ENCODE data around the gene DLG2. TPM values are rescaled to one million over a fixed set of nuclear protein-coding genes. Genes with fewer than 3 reads are reported as not detected.

The DLG2 gene
- total and polyA plus RNA-seq, 9 of the 15 experiments (the other 6 are each of a cell fraction or from before 2014, with no cell fraction given): 0.52 to 1.6 (median 0.95) TPM

- no peak for DNase-seq (ENCODE audit: extremely low read depth in 1 of 4, low spot score in 3 of 4)
- TF ChIP-seq NFE2L1 (tag; IDR thresholded peaks at IDR 0.05; ENCODE audit: borderline replicate concordance, low read depth): no peak
- no peak for TF ChIP-seq POLR3A (IDR thresholded peaks at IDR 0.05; ENCODE audit: borderline replicate concordance, extremely low read depth, insufficient read depth, insufficient read length)
- no peak for TF ChIP-seq RBM14 (IDR thresholded peaks at IDR 0.05; ENCODE audit: borderline replicate concordance, insufficient read depth, low read depth, low read length)
- TF ChIP-seq SNRNP70 (optimal IDR thresholded peaks at IDR 0.05; ENCODE audit: low read depth, low read length): no peak
- no peak for TF ChIP-seq KLF13 (tag; IDR thresholded peaks at IDR 0.05; ENCODE audit: borderline replicate concordance, low read depth)
- H3K9ac ChIP-seq (ENCODE audit: insufficient read depth in 1 of 2, low read depth in 2 of 2, low read length in 2 of 2): no peak overlapping the region
- H3K9me3 ChIP-seq (replicated peaks; ENCODE audit: control insufficient read depth, insufficient read depth, low read depth, low read length): no peaks in the 10 kb centered on the region
- H3K27ac ChIP-seq (ENCODE audit: extremely low read depth, low read depth, low read length): no peak overlapping the region
- H3K4me1 ChIP-seq (replicated peaks in 1 of 2; ENCODE audit: control insufficient read depth in 2 of 2, insufficient read depth in 2 of 2, low read length in 2 of 2): no peaks in the 10 kb centered on the region
- H3K79me2 ChIP-seq (ENCODE audit: control insufficient read depth, insufficient read depth, low read length): no peaks in the 10 kb centered on the region
- H3K4me3 ChIP-seq: no peak overlapping the region
- no TSS peak for BruUV-seq (replicated peaks)
- H3K36me3 ChIP-seq (ENCODE audit: control insufficient read depth, insufficient read depth, low read length): no peaks in the 10 kb centered on the region
- no peak overlapping the region for H2AFZ ChIP-seq (ENCODE audit: low read depth, low read length)
- WGBS (ENCODE audit: insufficient coverage, low coverage, missing lambda C conversion rate): 2% methylated on average over 14 of the region's 15 CpGs
- no peak for FAIRE-seq
- no peaks in the 10 kb centered on the region for H4K20me1 ChIP-seq (replicated peaks; ENCODE audit: control insufficient read depth, insufficient read depth, low read length)
- H3K27me3 ChIP-seq (ENCODE audit: control insufficient read depth in 2 of 2, insufficient read depth in 2 of 2, low read length in 2 of 2): no peaks in the 10 kb centered on the region
- intact Hi-C loops (cut with micrococcal nuclease) (no loop called here), in situ Hi-C loops (cut with MboI) (no loop called here)
- no peaks in the 10 kb centered on the region for H3K9me1 ChIP-seq (ENCODE audit: control insufficient read depth, insufficient read depth, low read length)
- no peak for ATAC-seq
- H3K4me2 ChIP-seq (ENCODE audit: insufficient read depth, low read length): no peak overlapping the region
- ChIA-PET CTCF (ENCODE audit: low intra/inter-chr PET ratio) (no interaction called here), POLR2A (no interaction called here)
Measured at GRCh38 chr11:85028329-85029101, 598.6 kb downstream of the DLG2 start.

Data from K562 (cell line).